Prostate gland (tissue), 2 donors: ENCODE data around the gene RHAG.

Experiments used
- POLR2A ChIP-seq: fragments of 450-650 bp; IDR thresholded peaks from one replicate; pipeline ENCODE4 v1.6.1; 2016; ENCODE audit warnings: antibody characterized with exemption, mild to moderate bottlenecking
- POLR2AphosphoS5 ChIP-seq: sonication (generic); formaldehyde crosslinking; IDR thresholded peaks from one replicate; pipeline ENCODE4 v1.6.1; 2017; ENCODE audit warnings: antibody characterized with exemption
- TF ChIP-seq, protein P1 (sequence below), 4 experiments: fragments of 200-600 bp in 2 of 4; fragments of 450-650 bp in 2 of 4; sonication (generic) in 2 of 4; IDR thresholded peaks; 1 replicate in 3 of 4; 2 replicates in 1 of 4; pipeline ENCODE4 v1.5.1; 2016 to 2019; ENCODE audit warnings: antibody characterized with exemption in 4 of 4, mild to moderate bottlenecking in 2 of 4, moderate library complexity in 2 of 4

DNA sequence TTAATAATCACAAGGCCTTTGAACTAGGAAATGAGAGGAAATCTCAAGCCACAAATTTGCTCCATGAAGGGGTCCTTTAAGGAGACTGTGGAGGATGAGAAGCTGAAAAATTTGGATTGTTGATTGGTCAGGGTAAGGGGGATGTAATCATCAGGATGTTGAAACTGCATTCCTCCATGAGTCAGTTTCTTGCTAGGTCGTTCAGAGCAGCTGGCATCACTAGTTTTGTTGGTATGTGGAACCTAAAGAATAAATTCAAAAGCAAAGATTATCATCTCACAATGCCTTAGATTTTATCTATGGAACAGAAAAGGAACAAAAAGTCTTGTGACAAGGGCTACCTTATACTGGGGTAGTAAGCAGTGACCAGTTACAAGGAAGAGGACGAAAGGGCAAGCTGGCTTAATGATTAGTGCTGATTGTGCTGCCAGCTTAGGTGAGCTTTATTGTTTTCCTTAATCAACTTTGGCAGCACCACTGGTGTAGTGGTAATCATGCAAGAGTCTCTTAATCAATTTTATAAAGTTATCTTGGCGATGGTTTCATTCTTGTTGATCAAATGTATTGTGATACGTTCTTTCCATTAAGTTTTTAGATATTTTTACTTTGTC is 40.1 kb upstream of the RHAG start:
- no peak for TF ChIP-seq POLR2AphosphoS5
- TF ChIP-seq, protein P1, sequence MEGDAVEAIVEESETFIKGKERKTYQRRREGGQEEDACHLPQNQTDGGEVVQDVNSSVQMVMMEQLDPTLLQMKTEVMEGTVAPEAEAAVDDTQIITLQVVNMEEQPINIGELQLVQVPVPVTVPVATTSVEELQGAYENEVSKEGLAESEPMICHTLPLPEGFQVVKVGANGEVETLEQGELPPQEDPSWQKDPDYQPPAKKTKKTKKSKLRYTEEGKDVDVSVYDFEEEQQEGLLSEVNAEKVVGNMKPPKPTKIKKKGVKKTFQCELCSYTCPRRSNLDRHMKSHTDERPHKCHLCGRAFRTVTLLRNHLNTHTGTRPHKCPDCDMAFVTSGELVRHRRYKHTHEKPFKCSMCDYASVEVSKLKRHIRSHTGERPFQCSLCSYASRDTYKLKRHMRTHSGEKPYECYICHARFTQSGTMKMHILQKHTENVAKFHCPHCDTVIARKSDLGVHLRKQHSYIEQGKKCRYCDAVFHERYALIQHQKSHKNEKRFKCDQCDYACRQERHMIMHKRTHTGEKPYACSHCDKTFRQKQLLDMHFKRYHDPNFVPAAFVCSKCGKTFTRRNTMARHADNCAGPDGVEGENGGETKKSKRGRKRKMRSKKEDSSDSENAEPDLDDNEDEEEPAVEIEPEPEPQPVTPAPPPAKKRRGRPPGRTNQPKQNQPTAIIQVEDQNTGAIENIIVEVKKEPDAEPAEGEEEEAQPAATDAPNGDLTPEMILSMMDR (IDR thresholded peaks at IDR 0.05), result no peak
- TF ChIP-seq POLR2A, result no peak
